Measurements from ENCODE around the gene UBN1.

The UBN1 gene

GRCh38 chr16:4869147-4869805 is 22.0 kb downstream of the UBN1 start:
- TF ChIP-seq, protein P1, sequence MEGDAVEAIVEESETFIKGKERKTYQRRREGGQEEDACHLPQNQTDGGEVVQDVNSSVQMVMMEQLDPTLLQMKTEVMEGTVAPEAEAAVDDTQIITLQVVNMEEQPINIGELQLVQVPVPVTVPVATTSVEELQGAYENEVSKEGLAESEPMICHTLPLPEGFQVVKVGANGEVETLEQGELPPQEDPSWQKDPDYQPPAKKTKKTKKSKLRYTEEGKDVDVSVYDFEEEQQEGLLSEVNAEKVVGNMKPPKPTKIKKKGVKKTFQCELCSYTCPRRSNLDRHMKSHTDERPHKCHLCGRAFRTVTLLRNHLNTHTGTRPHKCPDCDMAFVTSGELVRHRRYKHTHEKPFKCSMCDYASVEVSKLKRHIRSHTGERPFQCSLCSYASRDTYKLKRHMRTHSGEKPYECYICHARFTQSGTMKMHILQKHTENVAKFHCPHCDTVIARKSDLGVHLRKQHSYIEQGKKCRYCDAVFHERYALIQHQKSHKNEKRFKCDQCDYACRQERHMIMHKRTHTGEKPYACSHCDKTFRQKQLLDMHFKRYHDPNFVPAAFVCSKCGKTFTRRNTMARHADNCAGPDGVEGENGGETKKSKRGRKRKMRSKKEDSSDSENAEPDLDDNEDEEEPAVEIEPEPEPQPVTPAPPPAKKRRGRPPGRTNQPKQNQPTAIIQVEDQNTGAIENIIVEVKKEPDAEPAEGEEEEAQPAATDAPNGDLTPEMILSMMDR (conservative IDR thresholded peaks at IDR 0.05; ENCODE audit: low read depth, low read length) = no peak
- no peak for DNase-seq (ENCODE audit: low read depth)
- H3K4me3 ChIP-seq (ENCODE audit: low read depth, low read length) = no peak overlapping the region

DNA sequence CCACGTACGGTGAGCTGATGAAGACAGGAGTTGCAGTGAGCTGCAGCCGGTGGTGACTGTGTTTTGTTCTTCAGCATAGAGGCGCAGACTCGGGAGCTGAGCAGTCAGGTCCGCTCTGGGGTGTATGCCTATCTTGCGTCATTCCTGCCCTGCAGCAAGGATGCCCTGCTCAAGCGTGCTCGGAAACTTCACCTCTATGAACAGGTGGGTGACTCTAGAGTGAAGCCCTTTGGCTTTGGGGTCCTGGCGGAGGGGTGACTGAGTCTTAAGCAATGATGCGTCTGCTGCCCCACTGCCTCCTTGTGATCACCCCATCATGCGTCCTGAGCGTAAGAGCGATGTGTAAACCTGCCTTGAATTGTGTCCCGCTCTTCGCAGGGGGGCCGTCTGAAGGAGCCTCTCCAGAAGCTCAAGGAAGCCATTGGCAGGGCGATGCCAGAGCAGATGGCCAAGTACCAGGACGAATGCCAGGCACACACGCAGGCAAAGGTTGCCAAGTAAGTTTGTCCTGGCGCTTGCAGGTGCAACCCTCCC is 22.9 kb downstream of the UBN1 start:
- no peak overlapping the region for H3K4me3 ChIP-seq (ENCODE audit: low read depth, low read length)
- TF ChIP-seq, protein P1 (conservative IDR thresholded peaks at IDR 0.05; ENCODE audit: low read depth, low read length) = no peak
- no peak for DNase-seq (ENCODE audit: low read depth)

DNA sequence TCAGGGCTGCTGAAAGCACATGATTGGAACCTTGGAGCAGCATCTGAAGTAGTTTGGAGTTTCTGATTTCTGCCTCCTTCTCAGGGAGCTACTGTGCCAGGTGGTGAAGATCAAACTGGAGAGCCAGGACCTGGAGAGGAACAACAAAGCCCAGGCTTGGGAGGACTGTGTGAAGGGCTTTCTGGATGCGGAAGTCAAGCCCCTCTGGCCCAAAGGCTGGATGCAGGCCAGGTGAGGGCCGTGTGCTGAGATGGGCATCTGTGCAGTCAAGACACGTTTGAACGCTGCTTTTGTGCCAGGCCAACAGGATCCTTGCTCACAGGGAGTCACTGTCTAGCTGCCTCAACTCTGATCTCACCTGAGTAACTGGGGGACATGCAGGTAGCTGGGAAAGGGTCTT is 23.8 kb downstream of the UBN1 start:
- TF ChIP-seq, protein P1 (conservative IDR thresholded peaks at IDR 0.05; ENCODE audit: low read depth, low read length) = no peak
- H3K4me3 ChIP-seq (ENCODE audit: low read depth, low read length) = no peak overlapping the region
- DNase-seq (ENCODE audit: low read depth) = no peak

DNA sequence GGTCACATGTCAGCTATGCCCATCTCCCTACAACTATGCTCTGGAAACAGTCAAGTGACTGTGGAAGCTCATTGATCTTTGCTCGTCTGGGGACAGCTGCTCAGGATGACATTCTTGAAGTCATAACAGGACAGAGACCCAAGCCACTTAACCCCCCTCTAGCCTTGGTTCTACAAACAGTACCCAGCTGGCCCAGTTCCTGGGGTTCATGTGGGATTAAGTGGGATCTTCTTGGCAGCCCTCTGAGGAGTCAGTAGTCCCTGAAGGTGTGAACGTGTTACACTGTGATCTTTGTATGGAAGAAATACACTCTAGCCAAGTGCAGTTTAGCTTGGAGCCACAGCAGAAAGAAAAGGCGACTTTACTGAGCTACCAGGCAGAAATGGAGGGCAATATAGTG is 25.8 kb downstream of the UBN1 start:
- H3K4me3 ChIP-seq (ENCODE audit: low read depth, low read length) = no peak overlapping the region
- DNase-seq (ENCODE audit: low read depth) = no peak
- TF ChIP-seq, protein P1 (conservative IDR thresholded peaks at IDR 0.05; ENCODE audit: low read depth, low read length) = no peak

DNA sequence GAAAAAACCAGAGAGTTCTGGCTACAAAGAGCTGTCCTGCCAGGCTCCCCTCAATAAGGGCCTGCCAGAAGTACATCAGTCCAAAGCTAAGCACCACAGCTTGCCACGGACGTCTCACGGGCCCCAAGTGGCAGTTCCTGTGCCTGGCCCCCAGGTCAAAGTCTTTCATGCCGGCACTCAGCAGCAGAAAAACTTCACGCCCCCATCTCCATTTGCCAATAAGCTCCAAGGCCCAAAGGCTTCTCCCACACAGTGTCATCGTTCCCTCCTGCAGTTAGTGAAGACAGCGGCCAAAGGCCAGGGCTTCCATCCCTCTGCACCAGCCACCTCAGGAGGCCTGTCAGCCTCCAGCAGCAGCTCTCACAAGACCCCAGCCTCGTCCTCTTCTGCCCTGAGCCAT is 27.4 kb downstream of the UBN1 start:
- H3K4me3 ChIP-seq (ENCODE audit: low read depth, low read length) = no peak overlapping the region
- TF ChIP-seq, protein P1 (conservative IDR thresholded peaks at IDR 0.05; ENCODE audit: low read depth, low read length) = no peak
- DNase-seq (ENCODE audit: low read depth) = no peak

DNA sequence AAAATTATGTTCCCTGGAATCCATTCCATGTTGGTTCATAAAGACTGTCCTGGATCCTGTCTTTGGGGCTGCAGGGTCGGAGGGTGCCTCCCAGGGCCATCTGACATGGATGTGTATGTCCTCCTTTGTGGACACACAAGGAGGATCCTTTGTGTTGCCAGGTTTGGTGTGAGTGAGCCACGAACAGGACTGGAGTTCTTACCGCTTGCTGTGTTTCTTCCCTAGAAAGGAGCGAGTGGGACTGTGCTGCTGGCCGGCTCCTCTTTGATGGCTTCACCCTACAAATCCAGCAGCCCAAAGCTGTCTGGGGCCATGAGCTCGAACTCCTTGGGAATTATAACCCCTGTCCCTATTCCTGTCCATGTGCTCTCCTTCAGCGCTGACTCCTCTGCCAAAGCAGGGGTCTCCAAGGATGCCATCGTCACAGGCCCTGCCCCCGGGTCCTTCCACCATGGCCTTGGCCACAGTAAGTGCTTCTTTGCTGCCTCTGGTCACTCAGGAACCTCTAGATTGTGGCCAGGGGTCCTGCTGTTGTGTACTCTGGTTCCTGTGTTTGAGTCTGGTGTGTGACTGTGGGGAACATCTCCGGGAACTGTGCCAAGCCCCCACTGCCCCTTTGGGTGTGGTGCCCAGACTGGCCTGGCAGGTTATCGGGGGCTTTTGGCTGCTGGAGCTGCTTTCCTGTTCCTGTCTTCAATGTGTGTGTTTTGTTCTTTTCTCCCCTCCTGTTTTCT is 29.5 kb downstream of the UBN1 start:
- TF ChIP-seq, protein P1 (conservative IDR thresholded peaks at IDR 0.05; ENCODE audit: low read depth, low read length) = no peak
- no peak for DNase-seq (ENCODE audit: low read depth)

GRCh38 chr16:4877380-4877685 is 30.1 kb downstream of the UBN1 start:
- TF ChIP-seq, protein P1 (conservative IDR thresholded peaks at IDR 0.05; ENCODE audit: low read depth, low read length) = no peak
- no peak overlapping the region for H3K4me3 ChIP-seq (ENCODE audit: low read depth, low read length)
- DNase-seq (ENCODE audit: low read depth) = no peak

More for the DNA sequence above, 29.5 kb downstream of the UBN1 start:
- H3K4me3 ChIP-seq (ENCODE audit: low read depth, low read length) = no peak overlapping the region

All from choroid plexus epithelial cell (primary cell).